Muscle of back (tissue), 11 donors: ENCODE measurements around the gene MRPS34. TPM values are rescaled to one million over a fixed set of nuclear protein-coding genes. Genes with fewer than 3 reads are reported as not detected.

Source experiments
- DNase-seq, 3 donors: peaks; one replicate each; pipeline versions ENCODE4 v3.0.0 to v3.0.0-alpha.2; 2013
- polyA plus RNA-seq, 10 donors: library from polyadenylated mRNA; unstranded; fragments of 120-200 nt; gene quantifications; one replicate each; pipeline ENCODE4 v1.2.1, GENCODE V29; 2013; ENCODE audit not compliant: insufficient read length in 10 of 10

Gene MRPS34
- polyA plus RNA-seq, 10 donors = 31.4 to 56.5 (median 38.5) TPM

- DNase-seq = peak; percentile 44 to 91 (median 80)
Measured at GRCh38 chr16:1771188-1771863, 1.6 kb downstream of the MRPS34 start, which contains the start of gene NME3. TSS of gene NME3 (minus strand) at chr16:1771543. CDS start at chr16:1771534, 9 bp downstream.

- peak in 1 of 3 donors; percentile 68 for DNase-seq
Measured at GRCh38 chr16:1770328-1771187, 2.4 kb downstream of the MRPS34 start.

- no peak for DNase-seq
Measured at GRCh38 chr16:1769402-1770300, 3.3 kb downstream of the MRPS34 start.

GRCh38 chr16:1768767-1769401, 4.0 kb downstream of the MRPS34 start:
- no peak for DNase-seq

- DNase-seq = no peak
Measured at GRCh38 chr16:1768061-1768766, 4.7 kb downstream of the MRPS34 start.

- no peak for DNase-seq
Measured at GRCh38 chr16:1767116-1767994, 5.6 kb downstream of the MRPS34 start.

- no peak for DNase-seq
Measured at GRCh38 chr16:1766701-1767100, 6.2 kb downstream of the MRPS34 start.

- DNase-seq = no peak
Measured at GRCh38 chr16:1766231-1766630, 6.7 kb downstream of the MRPS34 start.

- DNase-seq = no peak
Measured at GRCh38 chr16:1765826-1766225, 7.1 kb downstream of the MRPS34 start.

GRCh38 chr16:1764971-1765370, 8.0 kb downstream of the MRPS34 start:
- DNase-seq = no peak

GRCh38 chr16:1763521-1764511, 9.1 kb downstream of the MRPS34 start:
- DNase-seq = peak in 1 of 3 donors; percentile 55

GRCh38 chr16:1762879-1763520, 9.9 kb downstream of the MRPS34 start:
- DNase-seq = no peak

GRCh38 chr16:1762196-1762878, 10.6 kb downstream of the MRPS34 start:
- DNase-seq = no peak

GRCh38 chr16:1761751-1762150, 11.2 kb downstream of the MRPS34 start:
- DNase-seq = no peak

GRCh38 chr16:1760911-1761310, 12.0 kb downstream of the MRPS34 start:
- DNase-seq = no peak

GRCh38 chr16:1759511-1759910, 13.4 kb downstream of the MRPS34 start:
- no peak for DNase-seq

- DNase-seq = no peak
Measured at GRCh38 chr16:1758923-1759322, 14.0 kb downstream of the MRPS34 start.
